Endodermal cell (in vitro differentiated cells): ENCODE results near the gene CHADL. TPM values are rescaled to one million over a fixed set of nuclear protein-coding genes. Genes with fewer than 3 reads are reported as not detected.
A peak's percentile ranks its signal among the peaks of the same experiment; 100 is the strongest.

Experiments used
- DNase-seq: peaks from one replicate; pipeline ENCODE4 v3.0.0-alpha.2; 2017
- H3K27ac ChIP-seq: 2 replicates; pipeline ENCODE4 v1.5.1; 2013; ENCODE audit warnings: mild to moderate bottlenecking, low read depth, low read length, moderate library complexity
- H3K27me3 ChIP-seq: 2 replicates; pipeline ENCODE4 v1.6.1; 2013; ENCODE audit warnings: mild to moderate bottlenecking, low read length, moderate library complexity; ENCODE audit not compliant: insufficient read depth, control insufficient read depth, poor library complexity, severe bottlenecking
- H3K36me3 ChIP-seq: 2 replicates; pipeline ENCODE4 v1.7.0; 2013; ENCODE audit warnings: mild to moderate bottlenecking, low read length, moderate library complexity; ENCODE audit not compliant: control insufficient read depth, insufficient read depth
- H3K4me1 ChIP-seq: one replicate; pipeline ENCODE4 v1.7.0; 2013; ENCODE audit warnings: low read length; ENCODE audit not compliant: control insufficient read depth, insufficient read depth
- H3K4me3 ChIP-seq: 2 replicates; pipeline ENCODE4 v1.5.1; 2013; ENCODE audit warnings: mild to moderate bottlenecking, low read length, moderate library complexity
- H3K9ac ChIP-seq: 2 replicates; pipeline ENCODE4 v1.6.1; 2013; ENCODE audit warnings: mild to moderate bottlenecking, low read length, moderate library complexity; ENCODE audit not compliant: poor library complexity, severe bottlenecking; ENCODE audit errors: extremely low read depth
- H3K9me3 ChIP-seq: 2 replicates; pipeline ENCODE4 v1.6.1; 2013; ENCODE audit warnings: mild to moderate bottlenecking, low read length, moderate library complexity; ENCODE audit not compliant: control insufficient read depth
- H3K27ac Mint-ChIP-seq: 2 replicates; pipeline ENCODE4 v1.8.0; 2020; ENCODE audit warnings: mixed read lengths
- H3K27me3 Mint-ChIP-seq: 2 replicates; pipeline ENCODE4 v1.8.0; 2021; ENCODE audit warnings: mild to moderate bottlenecking, mixed read lengths; ENCODE audit not compliant: insufficient read depth
- H3K36me3 Mint-ChIP-seq: 2 replicates; pipeline ENCODE4 v1.8.0; 2020; ENCODE audit warnings: low read depth, mixed read lengths
- H3K4me1 Mint-ChIP-seq: 2 replicates; pipeline ENCODE4 v1.8.0; 2020; ENCODE audit warnings: mixed read lengths
- H3K4me3 Mint-ChIP-seq: 2 replicates; pipeline ENCODE4 v1.8.0; 2020; ENCODE audit warnings: mild to moderate bottlenecking, moderate library complexity, mixed read lengths
- H3K9me3 Mint-ChIP-seq: 2 replicates; pipeline ENCODE4 v1.8.0; 2020; ENCODE audit warnings: mild to moderate bottlenecking, mixed read lengths
- CTCF ChIP-seq: fragments of 200-600 bp; sonication (generic); conservative IDR thresholded peaks from 2 replicates; pipeline ENCODE4 v1.5.0; 2021; ENCODE audit warnings: antibody characterized with exemption, mild to moderate bottlenecking
- WGBS, 2 experiments: methylation state at CpG; one replicate each; pipeline versions ENCODE4 v1.1.5 to v1.1.7; 2013; ENCODE audit warnings: missing lambda C conversion rate in 2 of 2, mixed read lengths in 1 of 2; ENCODE audit not compliant: insufficient coverage in 1 of 2, insufficient read length in 1 of 2; 5-methylcytosine and 5-hydroxymethylcytosine counted together
- total RNA-seq, 2 donors: library from RNA; stranded (reverse); fragmentation: NEBNext Ultra II Directional in 1 of 2; extraction: Animal tissue kit (Norgen Biotek cat#: 25700) in 1 of 2; gene quantifications; 2 replicates in 1 of 2; 3 replicates in 1 of 2; pipeline ENCODE4 v1.2.1, GENCODE V29; 2021

Gene CHADL
- total RNA-seq, 2 donors from 2014 or later: 0.79 to 1.3 TPM

- Mint-ChIP-seq H3K27me3 (no peaks in the 10 kb centered on the region), H3K4me3 (peak overlapping the region; percentile 84), H3K36me3 (peaks cover 30% of the 10 kb centered on the region), H3K4me1 (peaks cover 17% of the 10 kb centered on the region), H3K27ac (peak overlapping the region; percentile 90), H3K9me3 (no peaks in the 10 kb centered on the region)
- TF ChIP-seq CTCF: no peak
- 92 to 94% methylated on average over 9 to 10 of the region's 10 CpGs for WGBS, 2 experiments
- Histone ChIP-seq H3K4me1 (peaks cover 10% of the 10 kb centered on the region), H3K36me3 (peaks cover 41% of the 10 kb centered on the region), H3K27me3 (no peaks in the 10 kb centered on the region), H3K27ac (no peak overlapping the region), H3K9me3 (no peaks in the 10 kb centered on the region), H3K4me3 (peak overlapping the region; percentile 97), H3K9ac (no peak overlapping the region)
- no peak for DNase-seq
Measured at GRCh38 chr22:41284465-41284864, 43.7 kb upstream of the CHADL start.

GRCh38 chr22:41280854-41281253, 40.1 kb upstream of the CHADL start:
- no peak overlapping the region for H3K4me3 ChIP-seq
- no peaks in the 10 kb centered on the region for H3K9me3 ChIP-seq
- 94% methylated on average over 2 of the region's 2 CpGs; no CpG with 5 or more reads in 1 of the 2 experiments for WGBS, 2 experiments
- Mint-ChIP-seq H3K36me3 (peaks cover 58% of the 10 kb centered on the region), H3K27ac (no peak overlapping the region), H3K4me1 (peaks cover 3% of the 10 kb centered on the region), H3K27me3 (no peaks in the 10 kb centered on the region), H3K9me3 (no peaks in the 10 kb centered on the region), H3K4me3 (no peak overlapping the region)
- H3K9ac ChIP-seq: no peak overlapping the region
- no peak for TF ChIP-seq CTCF
- H3K27me3 ChIP-seq: no peaks in the 10 kb centered on the region
- H3K27ac ChIP-seq: no peak overlapping the region
- H3K36me3 ChIP-seq: peaks cover 72% of the 10 kb centered on the region
- DNase-seq: no peak
- H3K4me1 ChIP-seq: no peaks in the 10 kb centered on the region

- no peaks in the 10 kb centered on the region for H3K27me3 Mint-ChIP-seq
- H3K27ac Mint-ChIP-seq: no peak overlapping the region
- Histone ChIP-seq H3K9me3 (no peaks in the 10 kb centered on the region), H3K36me3 (peaks cover 80% of the 10 kb centered on the region), H3K9ac (no peak overlapping the region), H3K27me3 (no peaks in the 10 kb centered on the region), H3K4me3 (no peak overlapping the region), H3K4me1 (no peaks in the 10 kb centered on the region), H3K27ac (no peak overlapping the region)
- DNase-seq: no peak
- peaks cover 61% of the 10 kb centered on the region for H3K36me3 Mint-ChIP-seq
- no peaks in the 10 kb centered on the region for H3K9me3 Mint-ChIP-seq
- 96% methylated on average over 3 of the region's 3 CpGs for WGBS, 2 experiments
- TF ChIP-seq CTCF: no peak
- H3K4me3 Mint-ChIP-seq: no peak overlapping the region
- H3K4me1 Mint-ChIP-seq: peaks cover under 1% of the 10 kb centered on the region
Measured at GRCh38 chr22:41280065-41280464, 39.3 kb upstream of the CHADL start.
